NK-92 treated with Interleukin-12 subunit alpha and Interleukin-12 subunit beta, amount 100 ng/mL, for 24 hours (cell line): ENCODE data around the gene FOXP2.
"Not testable (repeated sequence)": the region's sequence is repeated elsewhere in the genome, so short reads cannot be mapped to it uniquely, and the experiment has no call there.

ENCODE experiments used
- DNase-seq: peaks from one replicate; lab custom pipeline; 2025; lab: John Stamatoyannopoulos, UW

The FOXP2 gene

DNA sequence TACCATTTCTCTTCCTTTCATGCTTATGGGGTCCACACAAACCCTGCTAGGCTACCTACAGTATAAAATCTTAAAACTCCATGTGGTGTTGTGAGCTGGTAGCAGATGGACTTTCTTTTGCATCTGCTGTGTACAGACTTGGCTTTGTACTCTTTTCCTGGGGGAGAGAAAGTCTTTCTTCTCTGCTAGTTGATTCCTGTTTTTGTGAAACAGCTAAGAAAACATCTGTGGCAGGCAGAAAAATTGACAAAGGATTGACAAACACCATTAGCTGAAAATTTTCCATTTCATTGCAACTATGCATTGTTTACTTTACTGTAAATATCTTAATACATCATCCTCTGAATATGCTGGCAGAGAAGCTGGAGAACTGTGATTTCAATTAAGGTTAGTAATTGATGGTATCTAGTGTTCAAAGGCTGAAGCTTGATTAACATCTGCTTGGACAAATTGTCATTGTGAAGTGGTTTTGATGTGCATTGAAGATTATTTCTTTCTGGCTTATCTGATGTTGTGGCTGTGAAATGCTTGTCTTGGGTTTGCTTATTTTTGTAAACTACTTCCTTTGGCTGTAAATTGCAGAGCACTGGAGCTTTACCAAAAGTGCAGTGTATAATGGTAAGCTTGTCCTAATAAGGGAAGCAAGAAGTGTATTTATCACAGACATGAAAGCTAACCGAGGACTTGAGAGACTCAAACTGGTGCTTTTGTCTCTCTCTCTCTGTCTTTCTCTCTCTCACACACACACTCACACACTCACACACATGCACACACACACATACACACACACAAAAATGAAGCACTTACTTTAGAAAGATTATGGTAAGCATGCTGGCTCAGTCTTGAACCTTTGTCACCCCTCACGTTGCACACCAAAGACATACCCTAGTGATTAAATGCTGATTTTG is at the start of gene FOXP2:
Gene FOXP2 (plus strand): TSS at position 660 of the 908 bp plus-strand sequence. CDS start 11,697 bp downstream, outside the sequence.
- DNase-seq = no peak

DNA sequence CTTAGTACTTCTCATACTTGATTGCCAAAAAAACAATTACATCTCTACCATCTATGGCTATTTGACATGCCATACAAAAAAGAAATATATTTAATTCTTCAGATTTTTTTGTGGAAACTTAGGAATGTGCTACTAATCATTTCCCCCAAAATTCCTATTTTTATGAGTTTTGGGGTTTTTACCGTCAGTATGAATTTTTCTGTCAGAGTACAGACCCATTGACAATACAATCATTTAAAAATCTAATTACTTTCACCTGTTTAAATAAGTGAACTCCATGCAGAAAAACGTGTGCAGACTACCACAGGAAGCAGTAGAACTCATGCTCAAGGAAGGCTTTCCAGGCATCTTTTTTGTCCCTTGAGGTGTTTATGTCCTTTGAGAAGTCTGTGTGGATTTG is 48.8 kb upstream of the FOXP2 start:
- DNase-seq = no peak

GRCh38 chr7:114368492-114368891 is 46.1 kb upstream of the FOXP2 start:
- DNase-seq = no peak

DNA sequence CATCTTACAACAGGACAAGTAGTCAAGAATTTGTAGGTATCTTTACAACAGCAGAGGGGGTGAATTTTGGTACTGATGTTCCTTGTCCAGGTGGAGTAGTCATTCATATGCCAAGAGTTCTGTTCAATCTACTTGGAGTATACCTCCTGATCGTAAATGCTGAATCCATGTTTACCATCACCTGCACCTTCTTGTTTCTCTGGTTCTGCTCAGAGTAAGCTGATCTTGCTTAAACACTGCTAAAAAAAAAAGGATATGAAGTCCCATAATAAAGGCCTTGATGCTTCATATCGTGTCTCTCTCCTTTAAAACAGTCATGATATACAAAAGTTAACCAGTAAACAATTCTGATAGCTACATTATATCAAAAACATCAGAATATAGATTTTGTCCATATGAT is 45.3 kb upstream of the FOXP2 start:
- DNase-seq = no peak

DNA sequence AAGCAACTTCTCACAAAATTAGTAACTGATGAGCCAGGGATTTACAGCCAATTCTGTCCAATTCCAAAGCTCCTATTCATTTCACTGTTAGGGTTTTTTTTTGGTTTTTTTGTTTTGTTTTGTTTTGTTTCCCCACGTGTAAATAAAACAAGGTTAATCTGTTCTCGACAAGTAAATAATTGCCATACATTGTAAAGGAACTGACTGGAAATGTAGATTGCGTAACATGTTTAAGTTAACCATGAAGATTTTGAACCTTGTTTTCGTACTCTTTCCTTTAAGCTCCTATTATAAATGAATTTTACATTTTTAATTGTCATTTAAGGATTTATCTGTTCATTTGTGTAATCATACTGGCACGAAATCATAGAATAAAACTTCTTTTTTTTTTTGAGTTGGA is 42.0 kb upstream of the FOXP2 start:
- DNase-seq = no peak

DNA sequence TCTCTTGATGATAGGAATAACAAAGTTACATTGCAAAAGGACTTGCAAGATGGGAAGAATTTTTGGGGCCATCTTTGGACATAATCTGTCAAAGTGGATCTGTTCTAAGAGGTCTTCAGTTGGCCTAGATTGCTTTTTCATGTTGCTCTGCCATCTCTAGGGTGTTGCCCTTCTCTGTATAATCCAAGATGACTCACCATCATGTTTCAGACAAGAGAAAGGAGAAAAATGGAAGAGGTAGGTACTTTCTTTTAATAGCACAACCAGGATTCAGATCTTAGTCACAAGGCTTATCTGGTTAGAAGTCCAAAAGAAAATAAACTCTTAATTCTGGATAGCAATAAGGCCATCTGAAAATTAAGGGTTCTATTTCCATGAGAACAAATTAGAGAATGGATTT is 38.7 kb upstream of the FOXP2 start:
- DNase-seq = no peak

- DNase-seq = not testable (repeated sequence)
Measured at GRCh38 chr7:114383946-114384345, 30.7 kb upstream of the FOXP2 start.

GRCh38 chr7:114384346-114384745 is 30.3 kb upstream of the FOXP2 start:
- DNase-seq = not testable (repeated sequence)

GRCh38 chr7:114388021-114388420 is 26.6 kb upstream of the FOXP2 start:
- DNase-seq = no peak

DNA sequence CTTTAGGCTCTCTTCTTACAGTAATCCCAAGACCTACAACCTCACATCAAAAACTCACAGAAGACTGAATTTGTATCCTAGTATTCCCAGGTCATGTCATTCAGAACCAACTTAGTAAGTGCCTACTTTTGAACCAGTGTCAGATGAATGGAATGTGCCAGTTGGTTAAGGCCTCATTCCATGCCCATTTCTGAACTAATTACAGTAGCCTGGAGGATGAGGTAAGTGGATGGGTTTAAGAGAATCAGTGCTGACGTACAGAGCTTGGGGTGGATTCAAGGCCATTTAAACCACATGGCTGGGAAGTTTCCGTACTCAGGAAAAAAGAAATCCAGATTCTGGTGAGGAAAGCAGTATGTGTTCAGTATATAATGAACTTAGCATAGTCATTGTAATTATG is 21.9 kb upstream of the FOXP2 start:
- no peak for DNase-seq

DNA sequence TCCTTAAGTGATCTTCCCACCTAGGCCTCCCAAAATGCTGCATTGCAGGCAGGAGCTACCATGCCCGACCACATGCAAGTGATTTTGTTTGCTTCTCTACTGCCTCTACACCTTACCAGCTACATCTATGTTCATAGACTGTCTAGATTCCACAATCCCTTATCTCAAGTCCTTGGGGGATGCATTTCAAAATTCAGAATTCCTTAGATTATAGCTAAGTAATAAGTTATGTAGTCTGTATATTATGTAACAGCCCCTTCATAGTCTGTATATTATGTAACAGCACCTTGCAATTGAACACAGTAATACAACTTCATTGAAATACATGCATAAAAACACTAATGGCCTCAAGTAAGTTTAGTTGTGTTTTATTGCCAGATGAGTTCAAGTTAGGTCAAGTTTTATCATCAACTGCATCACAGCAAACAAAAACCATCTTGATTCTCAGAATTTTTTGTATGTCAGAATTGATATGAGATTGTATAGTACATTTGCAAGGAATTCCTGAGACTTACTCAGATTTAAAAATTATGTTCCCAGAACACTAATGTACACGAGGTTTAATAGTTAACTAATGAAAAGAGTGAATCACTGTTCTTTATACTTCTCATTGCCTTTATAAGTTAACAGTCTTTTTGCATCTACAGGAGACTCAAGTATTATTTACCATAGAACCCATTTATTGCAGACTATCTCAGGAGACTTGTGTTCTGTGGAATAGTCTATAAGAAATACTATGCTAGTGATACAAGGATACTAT is 11.6 kb upstream of the FOXP2 start:
- no peak for DNase-seq

DNA sequence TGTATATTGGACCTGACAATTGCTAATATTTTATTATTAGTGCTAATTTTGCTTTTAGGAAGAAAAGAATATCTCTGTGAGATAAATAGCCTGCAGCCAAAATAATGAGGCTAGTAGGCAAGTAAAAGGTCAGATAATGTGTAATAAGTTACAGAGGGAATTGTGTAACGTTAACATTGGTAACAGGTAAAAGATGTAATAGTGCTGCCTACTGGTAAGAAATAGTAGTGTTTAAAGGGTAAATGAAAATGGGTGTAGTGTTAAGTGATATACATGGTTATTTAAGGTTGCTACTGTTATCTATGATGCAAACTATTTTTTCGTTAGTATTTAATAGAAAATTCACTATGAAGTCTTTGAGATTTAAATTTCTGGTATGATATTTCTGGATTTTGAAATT is 9.2 kb upstream of the FOXP2 start:
- no peak for DNase-seq

DNA sequence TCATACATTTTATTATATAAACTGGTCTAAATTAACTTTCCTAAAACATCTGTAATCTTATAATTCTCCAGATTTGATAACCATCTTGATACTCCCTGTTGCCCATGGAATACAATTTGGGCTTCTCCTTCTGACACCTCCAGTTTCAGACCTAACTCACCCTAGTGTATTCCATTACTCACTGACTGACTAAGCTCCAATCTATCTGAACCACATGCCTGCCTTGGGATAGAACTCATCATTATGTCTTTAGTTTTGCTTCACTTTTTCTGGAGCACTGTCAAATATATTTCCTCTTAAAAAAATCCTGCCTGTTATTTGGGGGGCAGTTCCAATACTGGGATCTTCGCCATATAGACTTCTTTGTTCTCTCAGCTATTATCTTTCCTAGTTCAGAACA is 4.9 kb upstream of the FOXP2 start:
- DNase-seq = no peak

- DNase-seq = no peak
Measured at GRCh38 chr7:114412548-114412947, 2.1 kb upstream of the FOXP2 start.

GRCh38 chr7:114413761-114414155 is 857 bp upstream of the FOXP2 start:
- no peak for DNase-seq

DNA sequence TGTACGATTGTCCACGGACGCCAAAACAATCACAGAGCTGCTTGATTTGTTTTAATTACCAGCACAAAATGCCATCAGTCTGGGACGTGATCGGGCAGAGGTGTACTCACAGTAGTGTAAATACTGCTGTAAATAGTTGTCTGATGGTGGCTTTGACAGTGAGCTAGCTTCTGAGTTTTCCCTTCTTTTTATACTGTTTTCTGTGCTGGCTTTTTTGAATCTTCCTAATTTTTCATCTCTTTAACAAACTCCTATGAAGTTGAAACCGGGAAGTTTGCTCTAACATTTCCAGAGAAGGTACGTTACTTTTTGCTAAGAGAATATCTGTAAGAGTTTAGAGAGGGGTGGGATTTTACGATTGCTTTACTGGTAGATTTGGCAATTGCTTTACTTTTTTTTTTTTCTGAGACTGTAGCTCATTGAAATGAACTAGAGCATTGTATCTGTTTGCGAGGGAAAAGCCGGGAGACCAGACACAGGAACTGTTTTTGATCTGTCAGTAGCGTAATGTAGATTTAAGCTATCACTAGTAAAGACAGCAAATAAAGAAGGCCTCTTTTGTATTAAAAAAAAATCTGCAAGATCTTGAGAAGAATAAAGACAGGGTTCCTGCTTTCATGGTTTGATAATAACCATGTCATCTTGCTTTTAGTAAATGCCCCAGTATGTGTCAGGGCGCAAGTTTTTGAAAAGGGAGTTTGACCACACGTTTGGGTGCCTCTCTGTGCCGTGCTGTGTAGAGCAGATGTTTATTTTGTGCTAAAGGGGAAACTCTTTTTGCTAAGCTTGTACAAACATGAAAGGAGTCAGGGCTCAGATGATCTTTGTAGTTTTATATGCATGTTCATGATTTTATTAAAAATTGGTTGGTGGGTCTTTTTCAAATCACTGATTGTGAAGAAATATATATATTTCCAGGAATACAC is 712 bp downstream of the FOXP2 start:
- no peak for DNase-seq

DNA sequence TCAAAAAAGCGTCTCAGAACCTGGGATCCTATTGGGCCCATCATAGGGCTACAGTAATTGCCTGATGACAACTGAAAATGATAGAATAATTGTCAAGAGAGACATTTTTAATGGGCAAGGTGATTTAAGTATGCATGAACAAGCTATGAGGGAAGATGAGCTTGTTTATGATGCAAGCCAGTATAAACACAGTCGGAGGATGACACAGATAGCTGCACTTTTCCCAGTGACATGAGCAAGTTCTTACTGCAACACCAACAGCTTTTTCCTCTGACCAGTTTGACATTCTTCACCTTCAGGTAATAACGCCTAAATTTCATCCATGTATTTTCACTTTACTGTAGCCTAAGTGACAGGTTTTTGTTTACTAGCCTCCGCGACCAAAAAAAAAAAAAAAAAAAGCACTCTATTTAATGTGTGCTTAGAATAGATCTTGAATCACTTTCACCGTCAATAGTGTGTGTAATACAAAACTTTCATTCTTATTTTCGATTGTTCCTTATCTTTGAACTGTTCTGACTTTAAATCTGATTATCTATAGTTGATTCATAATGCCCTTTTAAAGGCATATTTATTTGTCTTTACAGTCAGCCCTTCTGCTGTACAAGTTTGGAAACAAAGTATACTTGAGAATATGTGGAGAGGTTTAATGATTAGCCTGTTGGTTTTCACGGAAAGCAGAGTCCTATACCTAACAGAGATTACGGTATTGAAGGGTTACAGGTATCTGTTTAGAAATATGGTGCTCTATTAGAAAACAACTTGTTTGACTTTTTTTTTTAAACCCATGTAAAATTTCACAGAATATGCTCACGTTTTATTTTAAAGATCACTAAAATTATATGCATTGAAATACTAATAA is 1.7 kb downstream of the FOXP2 start:
- DNase-seq = no peak

- DNase-seq = no peak
Measured at GRCh38 chr7:114417290-114417689, 2.7 kb downstream of the FOXP2 start.

GRCh38 chr7:114418117-114418516 is 3.5 kb downstream of the FOXP2 start:
- DNase-seq = no peak

DNA sequence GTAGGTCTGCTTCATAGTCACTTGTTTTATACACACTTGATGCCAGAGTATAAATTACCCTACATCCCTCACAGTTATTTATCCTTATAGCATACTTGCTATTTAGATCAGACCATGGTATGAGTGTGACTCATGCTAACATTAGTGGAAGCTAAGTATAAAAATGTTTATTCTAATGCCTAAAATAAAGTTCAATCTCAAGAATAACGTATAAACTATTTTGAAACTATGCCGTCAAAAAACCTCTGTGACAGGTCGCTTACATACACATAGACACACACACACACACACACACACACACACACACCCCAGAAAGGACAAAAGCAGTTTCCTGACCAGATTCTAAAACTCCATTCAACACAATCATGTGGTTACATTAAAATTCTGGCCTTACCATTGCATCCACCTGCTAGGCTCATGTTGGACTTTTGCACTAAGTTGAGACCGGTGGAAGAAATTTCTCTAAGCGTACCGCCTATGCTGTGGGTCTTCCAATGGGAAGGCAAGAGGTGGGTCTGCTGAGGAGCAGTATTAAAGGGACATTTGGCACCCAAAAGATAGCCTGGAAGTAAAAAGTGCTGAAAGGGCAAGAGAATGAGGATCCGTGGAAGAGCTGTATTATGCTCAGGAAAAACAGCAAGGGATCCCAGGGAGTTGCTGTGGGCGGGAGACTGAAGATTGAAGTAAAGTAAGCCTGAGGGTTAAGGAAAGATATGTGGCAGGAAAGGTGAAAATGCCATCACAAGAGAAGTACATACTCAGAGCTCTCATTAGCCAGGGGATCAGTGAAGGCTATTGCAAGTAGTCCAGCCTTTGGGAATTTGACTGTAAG is 5.0 kb downstream of the FOXP2 start:
- no peak for DNase-seq
